HCT116 (cell line): Measurements from ENCODE around the gene PRKAR2A.

Source experiments
- CTCF ChIP-seq, 3 experiments: fragments of 200-600 bp in 1 of 3; sonication (generic) in 1 of 3; IDR thresholded peaks in 2 of 3; conservative IDR thresholded peaks in 1 of 3; 2 replicates each; pipeline ENCODE4 v1.5.1; 2012 to 2017; ENCODE audit warnings: low read depth in 2 of 3, low read length in 2 of 3, antibody characterized with exemption in 1 of 3, borderline replicate concordance in 1 of 3, control low read depth in 1 of 3, mild to moderate bottlenecking in 1 of 3, mixed read lengths in 1 of 3, mixed run types in 1 of 3, moderate library complexity in 1 of 3; ENCODE audit not compliant: insufficient read depth in 1 of 3
- POLR2A ChIP-seq: IDR thresholded peaks from 2 replicates; pipeline ENCODE4 v1.7.0; 2011; ENCODE audit warnings: borderline replicate concordance; ENCODE audit not compliant: insufficient read depth, insufficient read length; ENCODE audit errors: extremely low read depth
- SRF ChIP-seq: IDR thresholded peaks from 2 replicates; pipeline ENCODE4 v1.6.1; 2012; ENCODE audit warnings: low read depth

GRCh38 chr3:48747706-48748105 is 100.0 kb downstream of the PRKAR2A start:
- no peak for TF ChIP-seq CTCF (IDR thresholded peaks at IDR 0.05 in 2 of 3, conservative IDR thresholded peaks at IDR 0.05 in 1 of 3; ENCODE audit: borderline replicate concordance in 1 of 3, insufficient read depth in 1 of 3, low read depth in 2 of 3, low read length in 2 of 3)
- no peak for TF ChIP-seq SRF
- TF ChIP-seq POLR2A = no peak
